Type B pancreatic cell (in vitro differentiated cells): Measurements from ENCODE around the gene PTX3. TPM values are rescaled to one million over a fixed set of nuclear protein-coding genes. Genes with fewer than 3 reads are reported as not detected.

Experiments
- DNase-seq: peaks from one replicate; pipeline ENCODE4 v3.0.0; 2021; ENCODE audit warnings: mixed read lengths; ENCODE audit not compliant: unreplicated experiment; ENCODE audit errors: extremely low spot score
- H3K27ac Mint-ChIP-seq: 2 replicates; pipeline ENCODE4 v1.8.0; 2021; ENCODE audit warnings: mild to moderate bottlenecking, mixed read lengths
- H3K27me3 Mint-ChIP-seq: 2 replicates; pipeline ENCODE4 v1.8.0; 2021; ENCODE audit warnings: mixed read lengths
- H3K36me3 Mint-ChIP-seq: 2 replicates; pipeline ENCODE4 v1.8.0; 2021; ENCODE audit warnings: mixed read lengths
- H3K4me1 Mint-ChIP-seq: one replicate; pipeline ENCODE4 v1.8.0; 2021; ENCODE audit warnings: mixed read lengths; ENCODE audit not compliant: unreplicated experiment
- H3K4me3 Mint-ChIP-seq: 2 replicates; pipeline ENCODE4 v1.8.0; 2021; ENCODE audit warnings: mild to moderate bottlenecking, mixed read lengths
- H3K9me3 Mint-ChIP-seq: 2 replicates; pipeline ENCODE4 v1.8.0; 2021; ENCODE audit warnings: mixed read lengths
- CTCF ChIP-seq: fragments of 200-600 bp; sonication (generic); conservative IDR thresholded peaks from 2 replicates; pipeline ENCODE4 v1.5.0; 2021; ENCODE audit warnings: antibody characterized with exemption, mild to moderate bottlenecking
- total RNA-seq: library from RNA; stranded (reverse); gene quantifications from 2 replicates; pipeline ENCODE4 v1.2.1, GENCODE V29; 2021; ENCODE audit warnings: low replicate concordance

PTX3 gene
- total RNA-seq, 1 donor from 2014 or later: 42.2 TPM

- Mint-ChIP-seq H3K27ac (no peak overlapping the region), H3K36me3 (peaks cover 3% of the 10 kb centered on the region), H3K4me3 (no peak overlapping the region), H3K4me1 (peaks cover 4% of the 10 kb centered on the region), H3K27me3 (no peaks in the 10 kb centered on the region), H3K9me3 (peaks cover 3% of the 10 kb centered on the region)
- no peak for DNase-seq
- no peak for TF ChIP-seq CTCF
These were observed 50.7 kb downstream of the PTX3 start for GRCh38 chr3:157487339-157487738.

GRCh38 chr3:157488144-157488543 lies 51.5 kb downstream of the PTX3 start:
- Mint-ChIP-seq H3K36me3 (no peaks in the 10 kb centered on the region), H3K27ac (no peak overlapping the region), H3K27me3 (no peaks in the 10 kb centered on the region), H3K4me3 (no peak overlapping the region), H3K9me3 (no peaks in the 10 kb centered on the region), H3K4me1 (peaks cover 4% of the 10 kb centered on the region)
- DNase-seq: no peak
- no peak for TF ChIP-seq CTCF

DNA sequence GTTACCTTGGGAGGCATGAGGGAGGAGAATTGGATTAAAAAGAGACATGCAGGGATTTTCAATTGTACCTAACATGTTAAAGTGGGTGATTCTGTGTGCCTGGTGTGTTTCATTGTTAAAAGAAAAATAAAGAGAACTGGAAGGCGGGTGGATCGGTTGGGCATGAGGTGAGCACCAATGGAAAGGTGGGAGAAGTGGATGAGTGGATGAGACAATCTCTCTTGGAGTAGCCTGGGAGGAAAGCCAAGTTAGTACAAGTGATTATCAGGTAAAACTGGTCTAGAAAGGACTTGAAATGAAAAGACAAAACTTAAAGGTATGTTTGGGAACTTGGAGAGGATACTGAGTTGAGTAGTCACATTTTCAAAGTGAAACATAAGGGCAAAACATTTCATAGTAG lies 54.5 kb downstream of the PTX3 start:
- no peaks in the 10 kb centered on the region for H3K9me3 Mint-ChIP-seq
- TF ChIP-seq CTCF: no peak
- H3K27ac Mint-ChIP-seq: no peak overlapping the region
- H3K27me3 Mint-ChIP-seq: no peaks in the 10 kb centered on the region
- no peak overlapping the region for H3K4me3 Mint-ChIP-seq
- peaks cover 23% of the 10 kb centered on the region for H3K4me1 Mint-ChIP-seq
- DNase-seq: no peak
- no peaks in the 10 kb centered on the region for H3K36me3 Mint-ChIP-seq

Other genes with a start within 250 kb of the PTX3 start
- 5.9 and 8.6 TPM in 2 replicates for gene VEPH1, start 66.6 kb downstream of the PTX3 start, total RNA-seq